ENCODE measurements around the gene RP9.
A peak's percentile ranks its signal among the peaks of the same experiment; 100 is the strongest.

RP9 gene

GRCh38 chr7:33067921-33068320, 41.3 kb downstream of the RP9 start:
- DNase-seq (ENCODE audit: extremely low read depth, low read depth) = no peak
- no peak for TF ChIP-seq CTCF (IDR thresholded peaks at IDR 0.05; ENCODE audit: low read depth, low read length, missing control alignments)
- H3K4me3 ChIP-seq (replicated peaks; ENCODE audit: low read depth, low read length) = no peak overlapping the region

- no peak overlapping the region for H3K4me3 ChIP-seq (replicated peaks; ENCODE audit: low read depth, low read length)
- TF ChIP-seq CTCF (IDR thresholded peaks at IDR 0.05; ENCODE audit: low read depth, low read length, missing control alignments) = no peak
- DNase-seq (ENCODE audit: extremely low read depth, low read depth) = no peak
These were observed 42.4 kb downstream of the RP9 start for GRCh38 chr7:33066771-33067170.

GRCh38 chr7:33065981-33066380, 43.2 kb downstream of the RP9 start:
- TF ChIP-seq CTCF (IDR thresholded peaks at IDR 0.05; ENCODE audit: low read depth, low read length, missing control alignments) = no peak
- H3K4me3 ChIP-seq (replicated peaks; ENCODE audit: low read depth, low read length) = no peak overlapping the region
- DNase-seq (ENCODE audit: extremely low read depth, low read depth) = no peak

- H3K4me3 ChIP-seq (replicated peaks; ENCODE audit: low read depth, low read length) = peak overlapping the region; percentile 89
- no peak for TF ChIP-seq CTCF (IDR thresholded peaks at IDR 0.05; ENCODE audit: low read depth, low read length, missing control alignments)
- peak; percentile 73 for DNase-seq (ENCODE audit: extremely low read depth, low read depth)
These were observed 46.3 kb downstream of the RP9 start for GRCh38 chr7:33062782-33063443.

- no peak for DNase-seq (ENCODE audit: extremely low read depth, low read depth)
- H3K4me3 ChIP-seq (replicated peaks; ENCODE audit: low read depth, low read length) = peak within 1 kb of the TSS; percentile 89
- no peak for TF ChIP-seq CTCF (IDR thresholded peaks at IDR 0.05; ENCODE audit: low read depth, low read length, missing control alignments)
These were observed 47.0 kb downstream of the RP9 start, which contains the start of gene NT5C3A for GRCh38 chr7:33062023-33062781. NT5C3A (minus strand) TSS chr7:33062776; CDS start chr7:33062705, 71 bp downstream.

- peak overlapping the region; percentile 89 for H3K4me3 ChIP-seq (replicated peaks; ENCODE audit: low read depth, low read length)
- DNase-seq (ENCODE audit: extremely low read depth, low read depth) = no peak
- no peak for TF ChIP-seq CTCF (IDR thresholded peaks at IDR 0.05; ENCODE audit: low read depth, low read length, missing control alignments)
These were observed 47.8 kb downstream of the RP9 start for GRCh38 chr7:33061282-33061937.
